ENCODE data around the gene STMN1.

DNA sequence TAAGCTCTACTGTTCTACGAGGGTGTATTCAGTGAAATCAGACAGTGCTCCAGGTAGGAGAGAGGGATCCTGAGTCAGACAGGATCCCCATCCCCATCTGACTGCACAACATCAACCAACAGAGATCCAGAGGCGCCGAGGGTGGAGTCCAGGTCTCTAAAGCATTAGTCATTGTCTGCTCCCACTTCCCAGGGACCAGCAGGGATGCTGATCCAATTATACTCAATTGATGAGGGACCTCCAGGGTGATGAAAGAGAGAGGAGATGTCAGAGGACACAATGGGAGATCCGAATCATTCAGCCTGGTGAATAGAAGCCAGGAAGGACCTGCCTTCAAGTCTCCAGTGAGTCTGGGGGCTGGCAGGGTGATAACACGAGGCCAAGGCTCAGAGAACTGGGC is 39.5 kb upstream of the STMN1 start:
- TF ChIP-seq, protein P1, sequence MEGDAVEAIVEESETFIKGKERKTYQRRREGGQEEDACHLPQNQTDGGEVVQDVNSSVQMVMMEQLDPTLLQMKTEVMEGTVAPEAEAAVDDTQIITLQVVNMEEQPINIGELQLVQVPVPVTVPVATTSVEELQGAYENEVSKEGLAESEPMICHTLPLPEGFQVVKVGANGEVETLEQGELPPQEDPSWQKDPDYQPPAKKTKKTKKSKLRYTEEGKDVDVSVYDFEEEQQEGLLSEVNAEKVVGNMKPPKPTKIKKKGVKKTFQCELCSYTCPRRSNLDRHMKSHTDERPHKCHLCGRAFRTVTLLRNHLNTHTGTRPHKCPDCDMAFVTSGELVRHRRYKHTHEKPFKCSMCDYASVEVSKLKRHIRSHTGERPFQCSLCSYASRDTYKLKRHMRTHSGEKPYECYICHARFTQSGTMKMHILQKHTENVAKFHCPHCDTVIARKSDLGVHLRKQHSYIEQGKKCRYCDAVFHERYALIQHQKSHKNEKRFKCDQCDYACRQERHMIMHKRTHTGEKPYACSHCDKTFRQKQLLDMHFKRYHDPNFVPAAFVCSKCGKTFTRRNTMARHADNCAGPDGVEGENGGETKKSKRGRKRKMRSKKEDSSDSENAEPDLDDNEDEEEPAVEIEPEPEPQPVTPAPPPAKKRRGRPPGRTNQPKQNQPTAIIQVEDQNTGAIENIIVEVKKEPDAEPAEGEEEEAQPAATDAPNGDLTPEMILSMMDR (IDR thresholded peaks at IDR 0.05 in 8 of 11, conservative IDR thresholded peaks at IDR 0.05 in 3 of 11) = no peak
- TF ChIP-seq POLR2AphosphoS5 (IDR thresholded peaks at IDR 0.05) (no peak), POLR2A (IDR thresholded peaks at IDR 0.05) (no peak)
